Mononuclear cell (primary cell): ENCODE results near the gene SPAG7. TPM values are rescaled to one million over a fixed set of nuclear protein-coding genes. Genes with fewer than 3 reads are reported as not detected.
"Not testable (repeated sequence)": the region's sequence is repeated elsewhere in the genome, so short reads cannot be mapped to it uniquely, and the experiment has no call there.

Experiments
- H3K27me3 ChIP-seq: 2 replicates; pipeline ENCODE4 v1.6.0; 2011; ENCODE audit warnings: low read length, control low read depth; ENCODE audit not compliant: insufficient read depth
- H3K4me1 ChIP-seq: 2 replicates; pipeline ENCODE4 v1.5.1; 2011; ENCODE audit warnings: mild to moderate bottlenecking, low read length, control low read depth; ENCODE audit not compliant: insufficient read depth
- H3K4me3 ChIP-seq: 2 replicates; pipeline ENCODE4 v1.5.1; 2011; ENCODE audit warnings: mild to moderate bottlenecking, low read length, moderate library complexity
- H3K9me3 ChIP-seq: 2 replicates; pipeline ENCODE4 v1.5.1; 2011; ENCODE audit warnings: low read depth, mild to moderate bottlenecking, control low read depth, low read length
- total RNA-seq: library from RNA; depleted of rRNA; stranded (reverse); fragments of >200 nt; gene quantifications from one replicate; pipeline ENCODE4 v1.2.3, GENCODE V29; 2012

Gene SPAG7
- total RNA-seq, 1 donor: 30.4 TPM

GRCh38 chr17:4938688-4939545 lies 28.7 kb downstream of the SPAG7 start:
- Histone ChIP-seq H3K4me3 (peak overlapping the region; percentile 98), H3K9me3 (no peaks in the 10 kb centered on the region), H3K27me3 (no peaks in the 10 kb centered on the region), H3K4me1 (peaks cover 57% of the 10 kb centered on the region)

DNA sequence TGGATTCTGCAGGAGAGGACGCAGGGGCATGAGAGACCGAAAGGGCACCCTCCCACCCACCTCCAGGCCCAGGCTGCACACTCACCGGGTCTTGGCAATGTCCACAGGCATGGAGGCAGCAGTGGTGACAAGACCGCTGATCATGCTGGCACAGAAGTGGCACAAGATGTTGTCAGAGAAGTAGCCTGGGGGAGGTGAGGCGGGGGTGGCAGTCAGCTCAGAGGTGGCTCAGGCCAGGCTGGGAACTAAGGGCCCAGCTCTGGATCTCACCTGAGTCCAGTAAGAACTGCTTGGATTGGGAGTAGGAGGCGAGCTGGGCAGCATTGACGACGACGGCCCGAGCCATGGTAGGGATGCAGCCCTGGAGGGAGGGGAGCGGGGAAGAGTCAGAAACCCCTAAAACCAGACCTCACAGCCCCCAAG lies 29.5 kb downstream of the SPAG7 start:
- H3K4me3 ChIP-seq: no peak overlapping the region
- H3K9me3 ChIP-seq: no peaks in the 10 kb centered on the region
- no peaks in the 10 kb centered on the region for H3K27me3 ChIP-seq
- peaks cover 50% of the 10 kb centered on the region for H3K4me1 ChIP-seq

- no peaks in the 10 kb centered on the region for H3K9me3 ChIP-seq
- no peaks in the 10 kb centered on the region for H3K27me3 ChIP-seq
- H3K4me3 ChIP-seq: no peak overlapping the region
- H3K4me1 ChIP-seq: peaks cover 45% of the 10 kb centered on the region
Measured at GRCh38 chr17:4937553-4937952, 30.1 kb downstream of the SPAG7 start.

DNA sequence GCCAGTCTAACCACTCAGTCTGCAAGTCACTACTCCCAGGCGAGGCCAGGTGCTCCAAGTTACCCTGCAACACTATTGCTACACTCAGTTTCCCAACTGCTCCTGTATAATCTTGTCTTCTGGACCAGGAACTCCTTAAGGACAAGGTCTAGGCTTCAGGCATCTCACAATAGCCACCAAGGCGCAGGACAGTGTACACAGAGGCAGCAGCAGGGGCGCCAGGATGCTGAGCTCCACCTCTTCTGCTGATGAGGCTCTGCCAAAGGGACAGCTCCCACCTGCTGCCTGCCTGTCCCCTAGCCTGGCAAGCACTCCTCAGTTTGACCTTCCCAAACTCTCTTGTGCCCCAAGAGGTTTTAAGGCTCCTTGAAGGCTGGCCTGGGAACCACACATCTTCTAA lies 31.2 kb downstream of the SPAG7 start:
- no peak overlapping the region for H3K4me3 ChIP-seq
- H3K4me1 ChIP-seq: peaks cover 38% of the 10 kb centered on the region
- no peaks in the 10 kb centered on the region for H3K27me3 ChIP-seq
- H3K9me3 ChIP-seq: no peaks in the 10 kb centered on the region

- peaks cover 31% of the 10 kb centered on the region for H3K4me1 ChIP-seq
- no peaks in the 10 kb centered on the region for H3K9me3 ChIP-seq
- H3K27me3 ChIP-seq: no peaks in the 10 kb centered on the region
- no peak overlapping the region for H3K4me3 ChIP-seq
Measured at GRCh38 chr17:4935650-4936049, 32.0 kb downstream of the SPAG7 start.

DNA sequence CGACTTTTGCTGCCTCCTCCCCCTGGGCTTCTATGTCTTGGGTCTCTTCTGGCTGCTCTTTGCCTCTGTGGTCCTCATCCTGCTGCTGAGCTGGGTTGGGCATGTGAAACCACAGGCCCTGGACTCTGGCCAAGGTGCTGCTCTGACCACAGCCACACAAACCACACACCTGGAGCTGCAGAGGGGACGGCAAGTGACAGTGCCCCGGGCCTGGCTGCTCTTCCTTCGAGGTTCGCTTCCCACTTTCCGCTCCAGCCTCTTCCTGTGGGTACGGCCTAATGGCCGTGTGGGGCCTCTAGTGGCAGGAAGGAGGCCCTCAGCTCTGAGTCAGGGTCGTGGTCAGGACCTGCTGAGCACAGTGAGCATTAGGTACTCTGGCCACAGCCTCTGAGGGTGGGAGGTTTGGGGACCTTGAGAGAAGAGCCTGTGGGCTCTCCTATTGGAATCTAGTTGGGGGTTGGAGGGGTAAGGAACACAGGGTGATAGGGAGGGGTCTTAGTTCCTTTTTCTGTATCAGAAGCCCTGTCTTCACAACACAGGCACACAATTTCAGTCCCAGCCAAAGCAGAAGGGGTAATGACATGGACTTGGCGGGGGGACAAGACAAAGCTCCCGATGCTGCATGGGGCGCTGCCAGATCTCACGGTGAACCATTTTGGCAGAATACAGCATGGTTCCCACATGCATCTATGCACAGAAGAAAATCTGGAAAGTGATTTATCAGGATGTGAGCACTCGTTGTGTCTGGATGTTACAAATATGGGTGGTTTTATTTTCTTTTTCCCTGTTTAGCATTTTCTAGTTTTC lies 33.2 kb downstream of the SPAG7 start:
- Histone ChIP-seq H3K27me3 (no peaks in the 10 kb centered on the region), H3K4me1 (peaks cover 30% of the 10 kb centered on the region), H3K9me3 (no peaks in the 10 kb centered on the region), H3K4me3 (no peak overlapping the region)

- no peaks in the 10 kb centered on the region for H3K27me3 ChIP-seq
- peaks cover 22% of the 10 kb centered on the region for H3K4me1 ChIP-seq
- no peaks in the 10 kb centered on the region for H3K9me3 ChIP-seq
- no peak overlapping the region for H3K4me3 ChIP-seq
Measured at GRCh38 chr17:4933646-4934045, 34.0 kb downstream of the SPAG7 start.

- Histone ChIP-seq H3K4me3 (no peak overlapping the region), H3K27me3 (no peaks in the 10 kb centered on the region), H3K4me1 (peaks cover 15% of the 10 kb centered on the region), H3K9me3 (no peaks in the 10 kb centered on the region)
Measured at GRCh38 chr17:4932756-4933155, 34.9 kb downstream of the SPAG7 start.

GRCh38 chr17:4931963-4932362 lies 35.7 kb downstream of the SPAG7 start, which contains the start of gene GP1BA:
Gene GP1BA (plus strand): TSS chr17:4932277. CDS start chr17:4932605, 328 bp downstream.
- Histone ChIP-seq H3K4me1 (peaks cover 15% of the 10 kb centered on the region), H3K9me3 (no peaks in the 10 kb centered on the region), H3K27me3 (no peaks in the 10 kb centered on the region), H3K4me3 (no peak within 1 kb of the TSS)

DNA sequence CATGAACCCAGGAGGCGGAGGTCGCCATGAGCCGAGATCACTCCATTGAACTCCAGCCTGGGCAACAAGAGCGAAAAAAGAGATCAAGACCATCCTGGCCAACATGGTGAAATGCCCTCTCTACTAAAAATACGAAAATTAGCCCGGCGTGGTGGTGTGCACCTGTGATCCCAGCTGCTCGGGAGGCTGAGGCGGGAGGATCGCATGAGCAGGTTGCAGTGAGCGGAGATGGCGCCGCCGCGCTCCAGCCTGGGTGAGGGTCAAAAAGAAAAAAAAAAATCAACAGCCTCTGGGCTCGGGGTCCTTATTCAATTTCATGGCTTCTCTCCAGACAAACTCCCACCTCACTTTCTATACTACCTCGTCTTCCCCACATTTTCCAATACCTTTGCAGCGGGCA lies 38.7 kb downstream of the SPAG7 start:
- no peaks in the 10 kb centered on the region for H3K9me3 ChIP-seq
- no peak overlapping the region for H3K4me3 ChIP-seq
- no peaks in the 10 kb centered on the region for H3K27me3 ChIP-seq
- H3K4me1 ChIP-seq: peaks cover 5% of the 10 kb centered on the region

DNA sequence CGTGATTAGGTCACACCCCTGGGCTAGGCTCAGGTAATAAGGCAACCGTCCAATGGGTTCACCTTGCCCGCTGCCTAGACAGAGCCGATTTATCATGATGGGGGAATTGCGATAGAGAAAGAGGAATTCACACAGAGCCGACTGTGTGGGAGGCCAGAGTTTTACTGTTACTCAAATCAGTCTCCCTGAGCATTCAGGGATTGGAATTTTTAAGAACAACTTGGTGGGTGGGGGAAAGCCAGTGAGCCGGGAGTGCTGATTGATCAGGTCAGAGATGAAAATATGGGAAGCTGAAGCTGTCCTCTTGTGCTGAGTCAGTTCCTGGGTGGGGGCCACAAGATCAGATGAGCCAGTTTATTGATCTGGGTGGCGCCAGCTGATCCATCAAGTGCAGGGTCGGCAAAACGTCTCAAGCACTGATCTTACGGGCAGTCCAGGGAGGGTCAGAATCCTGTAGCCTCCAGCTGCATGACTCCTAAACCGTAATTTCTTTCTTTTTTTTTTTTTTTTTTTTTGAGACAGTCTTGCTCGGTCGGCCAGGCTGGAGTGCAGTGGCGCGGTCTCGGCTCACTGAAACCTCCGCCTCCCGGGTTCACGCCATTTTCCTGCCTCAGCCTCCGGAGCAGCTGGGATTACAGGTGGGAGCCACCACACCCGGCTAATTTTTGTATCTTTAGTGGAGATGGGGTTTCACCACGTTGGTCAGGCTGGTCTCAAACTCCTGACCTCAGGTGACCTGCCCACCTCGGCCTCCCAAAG lies 40.9 kb downstream of the SPAG7 start:
- not testable (repeated sequence) for H3K27me3 ChIP-seq, H3K4me3 ChIP-seq, H3K9me3 ChIP-seq, H3K4me1 ChIP-seq

DNA sequence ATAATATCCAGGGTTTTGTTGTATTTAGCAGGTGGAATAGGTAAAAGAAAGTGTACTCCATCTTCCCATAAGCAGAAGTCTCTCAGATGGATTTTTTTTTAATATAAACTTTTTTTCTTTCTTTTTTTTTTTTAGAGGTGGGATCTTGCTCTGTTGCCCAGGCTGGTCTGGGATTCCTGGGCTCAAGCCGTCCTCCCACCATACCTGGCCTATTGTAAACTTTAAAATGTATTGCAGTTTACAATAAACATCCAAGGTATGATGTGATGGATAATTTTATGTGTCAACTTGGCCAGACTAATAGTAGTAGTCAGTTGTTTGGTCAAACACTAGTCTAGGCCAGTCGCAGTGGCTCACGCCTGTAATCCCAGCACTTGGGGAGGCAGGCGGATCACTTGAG lies 46.3 kb downstream of the SPAG7 start:
- Histone ChIP-seq H3K9me3 (no peaks in the 10 kb centered on the region), H3K4me3 (no peak overlapping the region), H3K27me3 (no peaks in the 10 kb centered on the region), H3K4me1 (peaks cover 15% of the 10 kb centered on the region)

DNA sequence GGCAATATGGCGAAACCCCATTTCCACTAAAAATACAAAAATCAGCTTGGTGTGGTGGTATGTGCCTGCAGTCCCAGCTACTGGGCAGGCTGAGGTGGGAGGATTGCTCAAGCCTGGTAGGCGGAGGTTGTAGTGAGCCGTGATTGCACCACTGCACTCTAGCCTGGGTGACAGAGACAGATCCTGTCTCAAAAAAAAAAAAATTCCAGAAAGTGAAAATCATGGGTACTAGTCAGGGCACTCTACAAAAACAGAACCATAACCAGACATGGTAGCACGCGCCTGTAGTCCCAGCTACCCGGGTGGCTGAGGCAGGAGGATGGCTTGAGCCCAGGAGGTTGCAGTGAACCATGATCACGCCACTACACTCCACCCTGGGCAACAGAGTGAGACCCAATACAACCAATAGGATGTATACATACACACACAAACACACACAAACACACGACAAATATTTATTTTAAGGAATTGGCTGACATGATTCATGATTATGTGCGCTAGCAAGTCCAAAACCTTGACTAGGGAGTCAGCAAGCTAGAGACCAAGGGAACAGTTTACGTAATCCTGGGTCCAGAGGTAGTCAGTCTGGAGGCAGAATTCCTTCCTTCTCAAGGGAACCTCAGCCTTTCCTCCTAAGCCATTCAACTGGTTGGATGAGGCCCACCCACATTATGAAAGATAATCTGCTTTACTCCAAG lies 47.1 kb downstream of the SPAG7 start:
- Histone ChIP-seq H3K4me1 (peaks cover 15% of the 10 kb centered on the region), H3K27me3 (no peaks in the 10 kb centered on the region), H3K4me3 (no peak overlapping the region), H3K9me3 (no peaks in the 10 kb centered on the region)

GRCh38 chr17:4919511-4920047 lies 48.0 kb downstream of the SPAG7 start:
- peaks cover 15% of the 10 kb centered on the region for H3K4me1 ChIP-seq
- no peak overlapping the region for H3K4me3 ChIP-seq
- no peaks in the 10 kb centered on the region for H3K27me3 ChIP-seq
- H3K9me3 ChIP-seq: no peaks in the 10 kb centered on the region
